ENCODE measurements around the gene OSR1. TPM values are rescaled to one million over a fixed set of nuclear protein-coding genes. Genes with fewer than 3 reads are reported as not detected.

OSR1 gene
- total RNA-seq, 4 donors from 2014 or later = 0.80 to 4.3 (median 3.3) TPM

DNA sequence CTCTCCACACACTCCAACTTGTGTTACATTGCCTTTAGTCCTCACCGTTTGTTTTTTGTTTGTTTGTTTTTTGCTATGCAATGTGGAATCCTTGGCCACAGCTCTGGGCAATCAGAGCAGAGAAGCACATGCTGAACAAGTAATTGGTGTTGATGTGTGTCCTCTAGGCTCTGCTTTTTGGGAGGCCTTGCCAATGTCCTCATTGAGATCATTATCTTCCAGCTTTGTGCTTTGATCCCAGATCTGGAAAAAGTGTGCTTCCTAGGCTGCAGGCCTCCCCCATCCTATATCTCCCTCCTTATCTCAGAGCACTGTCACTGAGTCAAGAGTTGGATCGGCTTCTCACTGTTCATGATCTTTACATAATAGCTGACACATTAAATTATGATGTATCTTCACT, 25.9 kb downstream of the OSR1 start:
- in situ Hi-C loops (cut with MboI; ENCODE audit: low sequenced_read_pairs in 4 of 4) = loop anchor here in 2 of 4 donors (25.0 kb wide), 2 partner anchors 345 to 770 kb away; partner anchors contain the start of gene RDH14 (in 1 of the 2)
- TF ChIP-seq, protein P1, sequence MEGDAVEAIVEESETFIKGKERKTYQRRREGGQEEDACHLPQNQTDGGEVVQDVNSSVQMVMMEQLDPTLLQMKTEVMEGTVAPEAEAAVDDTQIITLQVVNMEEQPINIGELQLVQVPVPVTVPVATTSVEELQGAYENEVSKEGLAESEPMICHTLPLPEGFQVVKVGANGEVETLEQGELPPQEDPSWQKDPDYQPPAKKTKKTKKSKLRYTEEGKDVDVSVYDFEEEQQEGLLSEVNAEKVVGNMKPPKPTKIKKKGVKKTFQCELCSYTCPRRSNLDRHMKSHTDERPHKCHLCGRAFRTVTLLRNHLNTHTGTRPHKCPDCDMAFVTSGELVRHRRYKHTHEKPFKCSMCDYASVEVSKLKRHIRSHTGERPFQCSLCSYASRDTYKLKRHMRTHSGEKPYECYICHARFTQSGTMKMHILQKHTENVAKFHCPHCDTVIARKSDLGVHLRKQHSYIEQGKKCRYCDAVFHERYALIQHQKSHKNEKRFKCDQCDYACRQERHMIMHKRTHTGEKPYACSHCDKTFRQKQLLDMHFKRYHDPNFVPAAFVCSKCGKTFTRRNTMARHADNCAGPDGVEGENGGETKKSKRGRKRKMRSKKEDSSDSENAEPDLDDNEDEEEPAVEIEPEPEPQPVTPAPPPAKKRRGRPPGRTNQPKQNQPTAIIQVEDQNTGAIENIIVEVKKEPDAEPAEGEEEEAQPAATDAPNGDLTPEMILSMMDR (IDR thresholded peaks at IDR 0.05 in 4 of 5, conservative IDR thresholded peaks at IDR 0.05 in 1 of 5) = no peak
- no peak for TF ChIP-seq POLR2A (IDR thresholded peaks at IDR 0.05)
- ATAC-seq = no peak

GRCh38 chr2:19331450-19331849, 27.0 kb downstream of the OSR1 start:
- no peak for TF ChIP-seq POLR2A (IDR thresholded peaks at IDR 0.05)
- TF ChIP-seq, protein P1 (IDR thresholded peaks at IDR 0.05 in 4 of 5, conservative IDR thresholded peaks at IDR 0.05 in 1 of 5) = no peak
- H3K4me3 ChIP-seq = no peak overlapping the region
- H3K36me3 ChIP-seq = no peaks in the 10 kb centered on the region
- DNase-seq (no peak), ATAC-seq (no peak)
- no peaks in the 10 kb centered on the region for H3K27me3 ChIP-seq
- no peaks in the 10 kb centered on the region for H3K9me3 ChIP-seq
- H3K4me1 ChIP-seq = peaks cover 0 to 1% of the 10 kb centered on the region in 2 donors
- in situ Hi-C loops (cut with MboI; ENCODE audit: low sequenced_read_pairs in 4 of 4) = loop anchor here in 2 of 4 donors (25.0 kb wide), 2 partner anchors 344 to 769 kb away; partner anchors contain the start of gene RDH14 (in 1 of the 2)
- no peak overlapping the region for H3K27ac ChIP-seq
- intact Hi-C loops (cut with DNase I; ENCODE audit: low total_unique reads) = no loop called here

More for the DNA sequence above, 25.9 kb downstream of the OSR1 start:
- no peak for DNase-seq
- peaks cover 0 to 5% of the 10 kb centered on the region in 2 donors for H3K4me1 ChIP-seq
- H3K27me3 ChIP-seq = no peaks in the 10 kb centered on the region
- no peaks in the 10 kb centered on the region for H3K9me3 ChIP-seq
- no peak overlapping the region for H3K27ac ChIP-seq
- intact Hi-C loops (cut with DNase I; ENCODE audit: low total_unique reads) = no loop called here
- no peak overlapping the region for H3K4me3 ChIP-seq
- no peaks in the 10 kb centered on the region for H3K36me3 ChIP-seq

GRCh38 chr2:19330436-19330835, 28.0 kb downstream of the OSR1 start:
- Histone ChIP-seq H3K27me3 (no peaks in the 10 kb centered on the region), H3K36me3 (no peaks in the 10 kb centered on the region), H3K4me1 (no peaks in the 10 kb centered on the region), H3K9me3 (no peaks in the 10 kb centered on the region), H3K27ac (no peak overlapping the region), H3K4me3 (no peak overlapping the region)
- intact Hi-C loops (cut with DNase I; ENCODE audit: low total_unique reads) = no loop called here
- in situ Hi-C loops (cut with MboI; ENCODE audit: low sequenced_read_pairs in 4 of 4) = loop anchor here in 2 of 4 donors (25.0 kb wide), 2 partner anchors 343 to 768 kb away; partner anchors contain the start of gene RDH14 (in 1 of the 2)
- DNase-seq (no peak), ATAC-seq (no peak)
- TF ChIP-seq, protein P1 (IDR thresholded peaks at IDR 0.05 in 4 of 5, conservative IDR thresholded peaks at IDR 0.05 in 1 of 5) = no peak
- no peak for TF ChIP-seq POLR2A (IDR thresholded peaks at IDR 0.05)

DNA sequence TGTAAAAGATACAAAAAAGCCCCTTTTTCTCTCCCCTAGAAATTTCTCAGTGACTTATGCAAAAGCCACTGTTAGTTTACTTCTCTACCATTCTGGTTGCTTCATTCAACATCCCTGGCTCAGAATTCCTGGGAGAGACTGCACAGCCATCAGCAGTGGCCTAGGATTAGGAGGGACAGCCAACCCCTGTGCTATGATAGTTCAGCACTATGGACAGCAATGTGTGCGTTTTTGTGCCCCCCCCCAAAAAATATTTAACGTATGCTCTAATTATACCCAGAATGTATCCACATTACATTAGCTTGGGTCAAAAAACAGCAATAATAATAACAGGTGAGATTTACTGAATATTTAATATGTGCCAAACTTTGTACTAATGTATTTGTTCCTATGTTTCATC, 29.0 kb downstream of the OSR1 start:
- Histone ChIP-seq H3K27ac (no peak overlapping the region), H3K4me3 (no peak overlapping the region), H3K27me3 (no peaks in the 10 kb centered on the region), H3K4me1 (no peaks in the 10 kb centered on the region), H3K9me3 (no peaks in the 10 kb centered on the region), H3K36me3 (no peaks in the 10 kb centered on the region)
- DNase-seq (no peak), ATAC-seq (no peak)
- intact Hi-C loops (cut with DNase I; ENCODE audit: low total_unique reads) = no loop called here
- TF ChIP-seq POLR2A (IDR thresholded peaks at IDR 0.05) = no peak
- TF ChIP-seq, protein P1 (IDR thresholded peaks at IDR 0.05 in 4 of 5, conservative IDR thresholded peaks at IDR 0.05 in 1 of 5) = no peak
- in situ Hi-C loops (cut with MboI; ENCODE audit: low sequenced_read_pairs in 4 of 4) = loop anchor here in 2 of 4 donors (25.0 kb wide), 2 partner anchors 342 to 767 kb away; partner anchors contain the start of gene RDH14 (in 1 of the 2)

Measured in gastrocnemius medialis (tissue), 4 donors.